Spinal cord (tissue), 10 donors: ENCODE results near the gene APBA1. TPM values are rescaled to one million over a fixed set of nuclear protein-coding genes. Genes with fewer than 3 reads are reported as not detected.
A peak's percentile ranks its signal among the peaks of the same experiment; 100 is the strongest.

Source experiments
- DNase-seq, 6 donors: peaks; one replicate each; pipeline versions ENCODE4 v3.0.0 to v3.0.0-alpha.2; 2013 to 2015; ENCODE audit warnings: low spot score in 6 of 6, low read depth in 4 of 6
- H3K27ac ChIP-seq: one replicate; pipeline ENCODE4 v1.5.1; 2013; ENCODE audit warnings: low read depth, low read length, control low read depth
- H3K27me3 ChIP-seq: one replicate; pipeline ENCODE4 v1.6.1; 2013; ENCODE audit warnings: low read length; ENCODE audit not compliant: control insufficient read depth, insufficient read depth
- H3K36me3 ChIP-seq: one replicate; pipeline ENCODE4 v1.6.1; 2013; ENCODE audit warnings: low read length; ENCODE audit not compliant: control insufficient read depth, insufficient read depth
- H3K4me1 ChIP-seq: one replicate; pipeline ENCODE4 v1.6.1; 2013; ENCODE audit warnings: low read length; ENCODE audit not compliant: control insufficient read depth, insufficient read depth
- H3K4me3 ChIP-seq: one replicate; pipeline ENCODE4 v1.5.1; 2013; ENCODE audit warnings: low read depth, low read length, control low read depth
- H3K9me3 ChIP-seq: one replicate; pipeline ENCODE4 v1.6.1; 2013; ENCODE audit warnings: low read length; ENCODE audit not compliant: control insufficient read depth, insufficient read depth
- WGBS: methylation state at CpG from one replicate; pipeline ENCODE4 v1.1.5; 2013; ENCODE audit warnings: missing lambda C conversion rate; ENCODE audit not compliant: insufficient coverage; 5-methylcytosine and 5-hydroxymethylcytosine counted together
- polyA plus RNA-seq, 2 donors: library from polyadenylated mRNA; unstranded; fragments of 120-200 nt; gene quantifications; one replicate each; pipeline ENCODE4 v1.2.1, GENCODE V29; 2013; ENCODE audit not compliant: insufficient read length in 2 of 2
- total RNA-seq, 2 donors: library from RNA; depleted of rRNA in 1 of 2; stranded (reverse); fragments of 120-200 nt in 1 of 2; fragments of >200 nt in 1 of 2; gene quantifications; one replicate each; pipeline versions ENCODE4 v1.2.3 to v1.2.4, GENCODE V29; 2013 to 2014
- donor health status: healthy.

APBA1 gene
- total and polyA plus RNA-seq, 4 donors, result 38.5 to 101 (median 84.0) TPM

GRCh38 chr9:69526699-69527098 is 145.5 kb downstream of the APBA1 start:
- no peak for DNase-seq
- no CpG with 5 or more reads among the region's 2 CpGs for WGBS

GRCh38 chr9:69519470-69520240 is 152.5 kb downstream of the APBA1 start:
- WGBS, result no CpG with 5 or more reads among the region's 5 CpGs
- Histone ChIP-seq H3K4me1 (no peaks in the 10 kb centered on the region), H3K36me3 (peaks cover 20% of the 10 kb centered on the region), H3K9me3 (peaks cover 2% of the 10 kb centered on the region), H3K27ac (no peak overlapping the region), H3K27me3 (no peaks in the 10 kb centered on the region), H3K4me3 (no peak overlapping the region)
- DNase-seq, result no peak

More at GRCh38 chr9:69526699-69527098, 145.5 kb downstream of the APBA1 start:
- Histone ChIP-seq H3K36me3 (no peaks in the 10 kb centered on the region), H3K27me3 (no peaks in the 10 kb centered on the region), H3K9me3 (peaks cover 5% of the 10 kb centered on the region), H3K27ac (no peak overlapping the region), H3K4me1 (no peaks in the 10 kb centered on the region), H3K4me3 (no peak overlapping the region)

GRCh38 chr9:69516353-69517322 is 155.5 kb downstream of the APBA1 start:
- Histone ChIP-seq H3K36me3 (peaks cover 23% of the 10 kb centered on the region), H3K4me1 (no peaks in the 10 kb centered on the region), H3K27ac (no peak overlapping the region), H3K4me3 (no peak overlapping the region), H3K9me3 (no peaks in the 10 kb centered on the region), H3K27me3 (no peaks in the 10 kb centered on the region)
- no peak for DNase-seq
- WGBS, result 94% methylated on average over 106 of the region's 111 CpGs

- no peaks in the 10 kb centered on the region for H3K9me3 ChIP-seq
- no peak for DNase-seq
- peaks cover 23% of the 10 kb centered on the region for H3K36me3 ChIP-seq
- H3K4me3 ChIP-seq, result no peak overlapping the region
- no peak overlapping the region for H3K27ac ChIP-seq
- no peaks in the 10 kb centered on the region for H3K4me1 ChIP-seq
- no peaks in the 10 kb centered on the region for H3K27me3 ChIP-seq
- 95% methylated on average over 23 of the region's 23 CpGs for WGBS
Observed at GRCh38 chr9:69515810-69516209, 156.4 kb downstream of the APBA1 start.

- Histone ChIP-seq H3K36me3 (peaks cover 23% of the 10 kb centered on the region), H3K27ac (no peak overlapping the region), H3K4me1 (no peaks in the 10 kb centered on the region), H3K9me3 (no peaks in the 10 kb centered on the region), H3K4me3 (no peak overlapping the region), H3K27me3 (no peaks in the 10 kb centered on the region)
- DNase-seq, result peak in 2 of 6 donors; percentile 26 to 51
- WGBS, result no CpG with 5 or more reads among the region's 3 CpGs
Observed at GRCh38 chr9:69513141-69513820, 158.9 kb downstream of the APBA1 start.

GRCh38 chr9:69504058-69504457 is 168.1 kb downstream of the APBA1 start:
- Histone ChIP-seq H3K4me1 (peaks cover 3% of the 10 kb centered on the region), H3K9me3 (no peaks in the 10 kb centered on the region), H3K27me3 (no peaks in the 10 kb centered on the region), H3K36me3 (no peaks in the 10 kb centered on the region), H3K27ac (no peak overlapping the region), H3K4me3 (no peak overlapping the region)
- DNase-seq, result no peak
- WGBS, result no CpG with 5 or more reads among the region's 1 CpG

- Histone ChIP-seq H3K4me1 (peaks cover 3% of the 10 kb centered on the region), H3K36me3 (no peaks in the 10 kb centered on the region), H3K27me3 (no peaks in the 10 kb centered on the region), H3K9me3 (no peaks in the 10 kb centered on the region), H3K4me3 (no peak overlapping the region), H3K27ac (no peak overlapping the region)
- 87% methylated on average over 1 of the region's 4 CpGs for WGBS
- no peak for DNase-seq
Observed at GRCh38 chr9:69502671-69503301, 169.4 kb downstream of the APBA1 start.

GRCh38 chr9:69500896-69501295 is 171.3 kb downstream of the APBA1 start:
- WGBS, result 66% methylated on average over 2 of the region's 6 CpGs

GRCh38 chr9:69499959-69500358 is 172.2 kb downstream of the APBA1 start:
- Histone ChIP-seq H3K27me3 (no peaks in the 10 kb centered on the region), H3K4me1 (peaks cover 19% of the 10 kb centered on the region), H3K9me3 (no peaks in the 10 kb centered on the region), H3K36me3 (no peaks in the 10 kb centered on the region), H3K27ac (no peak overlapping the region), H3K4me3 (no peak overlapping the region)
- WGBS, result 67% methylated on average over 3 of the region's 4 CpGs
- DNase-seq, result no peak

More at GRCh38 chr9:69500896-69501295, 171.3 kb downstream of the APBA1 start:
- H3K9me3 ChIP-seq, result no peaks in the 10 kb centered on the region
- no peak overlapping the region for H3K27ac ChIP-seq
- H3K36me3 ChIP-seq, result no peaks in the 10 kb centered on the region
- H3K4me3 ChIP-seq, result no peak overlapping the region
- peaks cover 12% of the 10 kb centered on the region for H3K4me1 ChIP-seq
- no peak for DNase-seq
- no peaks in the 10 kb centered on the region for H3K27me3 ChIP-seq
